Measurements from ENCODE around the gene PTPRF.

Gene PTPRF

GRCh38 chr1:43596579-43596978 lies 65.9 kb downstream of the PTPRF start:
- no peak for TF ChIP-seq CTCF (IDR thresholded peaks at IDR 0.05)
- Histone ChIP-seq H3K4me3 (no peak overlapping the region), H3K27ac (no peak overlapping the region)
- no peak for DNase-seq (ENCODE audit: low spot score)

GRCh38 chr1:43597028-43597427 lies 66.3 kb downstream of the PTPRF start:
- DNase-seq (ENCODE audit: low spot score), result no peak
- TF ChIP-seq CTCF (IDR thresholded peaks at IDR 0.05), result no peak
- Histone ChIP-seq H3K4me3 (no peak overlapping the region), H3K27ac (no peak overlapping the region)

- Histone ChIP-seq H3K4me3 (no peak overlapping the region), H3K27ac (no peak overlapping the region)
- DNase-seq (ENCODE audit: low spot score), result no peak
- TF ChIP-seq CTCF (IDR thresholded peaks at IDR 0.05), result no peak
Observed at GRCh38 chr1:43597721-43598120, 67.0 kb downstream of the PTPRF start.

- no peak for TF ChIP-seq CTCF (IDR thresholded peaks at IDR 0.05)
- no peak for DNase-seq (ENCODE audit: low spot score)
- no peak overlapping the region for H3K27ac ChIP-seq
- H3K4me3 ChIP-seq, result no peak overlapping the region
Observed at GRCh38 chr1:43598622-43599021, 67.9 kb downstream of the PTPRF start.

- no peak for TF ChIP-seq CTCF (IDR thresholded peaks at IDR 0.05)
- H3K4me3 ChIP-seq, result no peak overlapping the region
- DNase-seq (ENCODE audit: low spot score), result no peak
- no peak overlapping the region for H3K27ac ChIP-seq
Observed at GRCh38 chr1:43600033-43601020, 69.6 kb downstream of the PTPRF start.

- Histone ChIP-seq H3K27ac (no peak overlapping the region), H3K4me3 (no peak overlapping the region)
- no peak for DNase-seq (ENCODE audit: low spot score)
- TF ChIP-seq CTCF (IDR thresholded peaks at IDR 0.05), result no peak
Observed at GRCh38 chr1:43602990-43603389, 72.3 kb downstream of the PTPRF start.

- no peak for DNase-seq (ENCODE audit: low spot score)
- Histone ChIP-seq H3K27ac (no peak overlapping the region), H3K4me3 (no peak overlapping the region)
- no peak for TF ChIP-seq CTCF (IDR thresholded peaks at IDR 0.05)
Observed at GRCh38 chr1:43604192-43604591, 73.5 kb downstream of the PTPRF start.

All from coronary artery (tissue), 2 donors.